CD4-positive, alpha-beta T cell (primary cell): ENCODE measurements around the gene CAD. TPM values are rescaled to one million over a fixed set of nuclear protein-coding genes. Genes with fewer than 3 reads are reported as not detected.

Source experiments
- ATAC-seq: fragments of 200-7000 bp; cut with Tn5 transposase; one replicate; pipeline ENCODE4 v1.10.0; 2022; ENCODE audit warnings: mild to moderate bottlenecking; ENCODE audit not compliant: poor library complexity
- CTCF ChIA-PET: fragments of 350-600 bp; sonication (Branson Sonifier 250); formaldehyde crosslinking; loops from one replicate; lab custom pipeline; 2021; ENCODE audit warnings: antibody characterized with exemption, inconsistent platforms; lab: Charles Lee
- POLR2A ChIA-PET: fragments of 350-600 bp; sonication (Branson Sonifier 250); formaldehyde crosslinking; loops from one replicate; lab custom pipeline; 2021; ENCODE audit warnings: antibody characterized with exemption, inconsistent platforms; lab: Charles Lee
- DNase-seq, 14 experiments: peaks; one replicate each; pipeline ENCODE4 v3.0.0-alpha.2; 2013 to 2020; ENCODE audit warnings: mixed read lengths in 2 of 14
- H3K27ac ChIP-seq, 2 donors: one replicate each; pipeline versions ENCODE4 v1.5.1 to v1.7.0; 2013; ENCODE audit warnings: low read length in 2 of 2, low read depth in 1 of 2, mild to moderate bottlenecking in 1 of 2
- H3K27me3 ChIP-seq, 2 experiments: 1 replicate in 1 of 2; 2 replicates in 1 of 2; pipeline versions ENCODE4 v1.6.1 to v1.7.0; 2013; ENCODE audit warnings: low read length in 2 of 2, control low read depth in 1 of 2, mild to moderate bottlenecking in 1 of 2, moderate library complexity in 1 of 2; ENCODE audit not compliant: insufficient read depth in 2 of 2, control insufficient read depth in 1 of 2
- H3K36me3 ChIP-seq: one replicate; pipeline ENCODE4 v1.6.1; 2013; ENCODE audit warnings: low read length, control low read depth; ENCODE audit not compliant: insufficient read depth
- H3K4me1 ChIP-seq: one replicate; pipeline ENCODE4 v1.6.1; 2013; ENCODE audit warnings: low read length, control low read depth; ENCODE audit not compliant: insufficient read depth
- H3K4me3 ChIP-seq: one replicate; pipeline ENCODE4 v1.5.1; 2013; ENCODE audit warnings: mild to moderate bottlenecking, low read length, moderate library complexity
- H3K9me3 ChIP-seq, 2 experiments: 1 replicate in 1 of 2; 2 replicates in 1 of 2; pipeline versions ENCODE4 v1.6.1 to v1.7.0; 2013; ENCODE audit warnings: low read length in 2 of 2, mild to moderate bottlenecking in 2 of 2, control low read depth in 1 of 2, moderate library complexity in 1 of 2; ENCODE audit not compliant: control insufficient read depth in 1 of 2, insufficient read depth in 1 of 2
- H3K27ac Mint-ChIP-seq: one replicate; pipeline ENCODE4 v1.8.0; 2020; ENCODE audit warnings: mixed read lengths
- H3K27me3 Mint-ChIP-seq: one replicate; pipeline ENCODE4 v1.8.0; 2021; ENCODE audit warnings: mixed read lengths
- H3K36me3 Mint-ChIP-seq: one replicate; pipeline ENCODE4 v1.8.0; 2021; ENCODE audit warnings: low read depth, mixed read lengths
- H3K4me1 Mint-ChIP-seq: one replicate; pipeline ENCODE4 v1.8.0; 2021; ENCODE audit warnings: low read depth, mixed read lengths
- H3K4me3 Mint-ChIP-seq: one replicate; pipeline ENCODE4 v1.8.0; 2020; ENCODE audit warnings: mild to moderate bottlenecking, mixed read lengths
- H3K9me3 Mint-ChIP-seq: one replicate; pipeline ENCODE4 v1.8.0; 2020; ENCODE audit warnings: mixed read lengths
- intact Hi-C, 2 experiments: fragments of 100-400 bp; cut with DNase I in 1 of 2; cut with micrococcal nuclease in 1 of 2; formaldehyde crosslinking; loops; one replicate each; pipeline versions ENCODE4 v1.15.1 to v1.9.0; 2023 to 2025; cut with DNase I, micrococcal nuclease
- total RNA-seq, 174 experiments: library from RNA in 2 of 174; stranded (reverse) in 2 of 174; gene quantifications; one replicate each; pipeline ENCODE4 v1.2.3 and lab custom pipeline; 2021 to 2026
- TF ChIP-seq, protein P1 (sequence below): fragments of 200-600 bp; IDR thresholded peaks from one replicate; pipeline ENCODE4 v1.8.0; 2022; ENCODE audit warnings: antibody characterized with exemption, mild to moderate bottlenecking

The CAD gene
- total RNA-seq, 2 experiments from 2014 or later: 20.0 to 20.3 TPM

- Histone ChIP-seq H3K27me3 (no peaks in the 10 kb centered on the region), H3K9me3 (no peaks in the 10 kb centered on the region), H3K36me3 (peaks cover 79% of the 10 kb centered on the region), H3K4me3 (no peak overlapping the region), H3K4me1 (no peaks in the 10 kb centered on the region), H3K27ac (no peak overlapping the region)
- no peak overlapping the region for H3K4me3 Mint-ChIP-seq
- ChIA-PET POLR2A (no interaction called here), CTCF (no interaction called here)
- H3K36me3 Mint-ChIP-seq: peaks cover 85% of the 10 kb centered on the region
- no peaks in the 10 kb centered on the region for H3K9me3 Mint-ChIP-seq
- H3K4me1 Mint-ChIP-seq: peaks cover 5% of the 10 kb centered on the region
- no peaks in the 10 kb centered on the region for H3K27me3 Mint-ChIP-seq
- ATAC-seq (no peak), DNase-seq (no peak)
- intact Hi-C loops: no loop called here
- TF ChIP-seq, protein P1, sequence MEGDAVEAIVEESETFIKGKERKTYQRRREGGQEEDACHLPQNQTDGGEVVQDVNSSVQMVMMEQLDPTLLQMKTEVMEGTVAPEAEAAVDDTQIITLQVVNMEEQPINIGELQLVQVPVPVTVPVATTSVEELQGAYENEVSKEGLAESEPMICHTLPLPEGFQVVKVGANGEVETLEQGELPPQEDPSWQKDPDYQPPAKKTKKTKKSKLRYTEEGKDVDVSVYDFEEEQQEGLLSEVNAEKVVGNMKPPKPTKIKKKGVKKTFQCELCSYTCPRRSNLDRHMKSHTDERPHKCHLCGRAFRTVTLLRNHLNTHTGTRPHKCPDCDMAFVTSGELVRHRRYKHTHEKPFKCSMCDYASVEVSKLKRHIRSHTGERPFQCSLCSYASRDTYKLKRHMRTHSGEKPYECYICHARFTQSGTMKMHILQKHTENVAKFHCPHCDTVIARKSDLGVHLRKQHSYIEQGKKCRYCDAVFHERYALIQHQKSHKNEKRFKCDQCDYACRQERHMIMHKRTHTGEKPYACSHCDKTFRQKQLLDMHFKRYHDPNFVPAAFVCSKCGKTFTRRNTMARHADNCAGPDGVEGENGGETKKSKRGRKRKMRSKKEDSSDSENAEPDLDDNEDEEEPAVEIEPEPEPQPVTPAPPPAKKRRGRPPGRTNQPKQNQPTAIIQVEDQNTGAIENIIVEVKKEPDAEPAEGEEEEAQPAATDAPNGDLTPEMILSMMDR: no peak
- no peak overlapping the region for H3K27ac Mint-ChIP-seq
Measured at GRCh38 chr2:27225526-27225925, 8.4 kb downstream of the CAD start.

DNA sequence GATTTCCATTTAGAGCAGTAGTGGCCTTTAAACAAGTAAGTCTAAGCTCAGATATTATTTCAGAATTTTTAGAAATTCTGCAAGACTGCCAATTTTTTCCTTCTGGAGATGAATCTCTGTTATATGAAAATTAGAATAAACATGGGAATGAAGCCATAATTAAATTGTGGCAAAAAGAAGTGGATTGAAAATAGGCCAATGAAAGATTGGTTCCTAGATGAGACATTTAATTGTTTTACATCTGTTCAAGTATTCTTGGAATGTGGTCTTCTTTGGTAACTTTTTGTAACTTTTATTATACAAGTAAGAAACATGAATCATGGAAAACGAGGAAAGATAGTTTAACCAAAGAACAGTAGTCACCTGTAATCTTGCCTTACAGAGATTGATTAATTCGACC lies 10.3 kb downstream of the CAD start:
- ChIA-PET POLR2A (no interaction called here), CTCF (no interaction called here)
- Mint-ChIP-seq H3K36me3 (peaks cover 86% of the 10 kb centered on the region), H3K27ac (no peak overlapping the region), H3K9me3 (no peaks in the 10 kb centered on the region), H3K4me3 (no peak overlapping the region), H3K27me3 (no peaks in the 10 kb centered on the region), H3K4me1 (no peaks in the 10 kb centered on the region)
- H3K27ac ChIP-seq: no peak overlapping the region
- no peaks in the 10 kb centered on the region for H3K4me1 ChIP-seq
- TF ChIP-seq, protein P1: no peak
- no peak for DNase-seq
- intact Hi-C loops: no loop called here
- no peaks in the 10 kb centered on the region for H3K9me3 ChIP-seq
- H3K27me3 ChIP-seq: no peaks in the 10 kb centered on the region
- H3K36me3 ChIP-seq: peaks cover 87% of the 10 kb centered on the region
- H3K4me3 ChIP-seq: no peak overlapping the region
- no peak for ATAC-seq

DNA sequence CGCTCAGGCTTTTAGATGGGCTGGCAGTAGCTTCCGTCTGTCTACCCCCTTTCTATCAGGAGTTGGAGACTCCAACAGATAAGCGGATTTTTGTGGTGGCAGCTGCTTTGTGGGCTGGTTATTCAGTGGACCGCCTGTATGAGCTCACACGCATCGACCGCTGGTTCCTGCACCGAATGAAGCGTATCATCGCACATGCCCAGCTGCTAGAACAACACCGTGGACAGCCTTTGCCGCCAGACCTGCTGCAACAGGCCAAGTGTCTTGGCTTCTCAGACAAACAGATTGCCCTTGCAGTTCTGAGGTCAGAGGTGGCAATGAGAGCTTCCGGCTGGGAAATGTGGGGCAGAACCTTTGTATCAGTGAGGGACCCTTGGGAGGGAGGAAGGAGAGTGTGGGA lies 14.8 kb downstream of the CAD start:
- Histone ChIP-seq H3K4me1 (no peaks in the 10 kb centered on the region), H3K27ac (no peak overlapping the region), H3K27me3 (no peaks in the 10 kb centered on the region), H3K9me3 (no peaks in the 10 kb centered on the region), H3K4me3 (no peak overlapping the region), H3K36me3 (peaks cover 89% of the 10 kb centered on the region)
- TF ChIP-seq, protein P1: no peak
- intact Hi-C loops: no loop called here
- Mint-ChIP-seq H3K4me3 (no peak overlapping the region), H3K27me3 (no peaks in the 10 kb centered on the region), H3K27ac (no peak overlapping the region), H3K4me1 (no peaks in the 10 kb centered on the region), H3K36me3 (peaks cover 88% of the 10 kb centered on the region), H3K9me3 (no peaks in the 10 kb centered on the region)
- no peak for ATAC-seq
- DNase-seq: no peak
- CTCF ChIA-PET: no interaction called here
- POLR2A ChIA-PET: no interaction called here
